K562 (cell line): Measurements from ENCODE around the gene TCF12.

Experiments used
- CTCF ChIP-seq, 3 experiments: IDR thresholded peaks in 2 of 3; conservative IDR thresholded peaks in 1 of 3; 2 replicates each; pipeline ENCODE4 v1.5.1; 2011 to 2012; ENCODE audit warnings: low read length in 3 of 3, mild to moderate bottlenecking in 3 of 3, control low read depth in 2 of 3, improper control_type of control experiment in 1 of 3, inconsistent platforms in 1 of 3, low read depth in 1 of 3, mixed read lengths in 1 of 3, moderate library complexity in 1 of 3; ENCODE audit not compliant: insufficient read depth in 2 of 3
- ETS1 ChIP-seq: conservative IDR thresholded peaks from 2 replicates; pipeline ENCODE4 v1.6.1; 2011; ENCODE audit warnings: low read depth, mild to moderate bottlenecking, low read length; ENCODE audit not compliant: control insufficient read depth
- HDAC2 ChIP-seq: fragments of 450-650 bp; IDR thresholded peaks from 2 replicates; pipeline ENCODE4 v1.6.1; 2016; ENCODE audit warnings: mild to moderate bottlenecking
- IRF2 ChIP-seq: sonication (generic); formaldehyde crosslinking; IDR thresholded peaks from 2 replicates; pipeline ENCODE4 v1.8.1; 2022; ENCODE audit warnings: mild to moderate bottlenecking, missing genetic modification reagents
- KDM4B ChIP-seq, 2 experiments: fragments of 450-650 bp in 1 of 2; sonication (generic) in 1 of 2; IDR thresholded peaks; 2 replicates each; pipeline ENCODE4 v1.6.1; 2016 to 2017; ENCODE audit warnings: borderline replicate concordance in 2 of 2, antibody characterized with exemption in 1 of 2, low read depth in 1 of 2, mild to moderate bottlenecking in 1 of 2
- POLR2A ChIP-seq: fragments of 450-650 bp; conservative IDR thresholded peaks from 2 replicates; pipeline ENCODE4 v1.6.1; 2016
- POLR2AphosphoS5 ChIP-seq: IDR thresholded peaks from 2 replicates; pipeline ENCODE4 v1.6.1; 2011; ENCODE audit warnings: mild to moderate bottlenecking, low read depth, low read length, moderate library complexity; ENCODE audit not compliant: control insufficient read depth, insufficient read depth
- PYGO2 ChIP-seq: fragments of 450-650 bp; IDR thresholded peaks from 2 replicates; pipeline ENCODE4 v1.6.1; 2016; ENCODE audit warnings: mild to moderate bottlenecking, missing genetic modification characterization, moderate library complexity, missing compliant biosample characterization
- RAD21 ChIP-seq, 2 experiments: fragments of 250-450 bp in 1 of 2; fragments of 450-650 bp in 1 of 2; sonication (Bioruptor Pico) in 1 of 2; formaldehyde crosslinking in 1 of 2; IDR thresholded peaks in 1 of 2; conservative IDR thresholded peaks in 1 of 2; 2 replicates each; pipeline versions ENCODE4 v1.4.0 to v1.8.0; 2020 to 2022; ENCODE audit warnings: mild to moderate bottlenecking in 2 of 2, moderate library complexity in 1 of 2
- ZNF592 ChIP-seq: fragments of 450-650 bp; IDR thresholded peaks from 2 replicates; pipeline ENCODE4 v1.6.1; 2017; ENCODE audit warnings: antibody characterized with exemption, mild to moderate bottlenecking

- no peak for TF ChIP-seq POLR2AphosphoS5
- no peak for TF ChIP-seq KDM4B (IDR thresholded peaks at IDR 0.05; ENCODE audit: borderline replicate concordance in 2 of 2, low read depth in 1 of 2)
- TF ChIP-seq PYGO2 (tag), result no peak
- TF ChIP-seq ZNF592, result no peak
- no peak for TF ChIP-seq CTCF (IDR thresholded peaks at IDR 0.05 in 2 of 3, conservative IDR thresholded peaks at IDR 0.05 in 1 of 3; ENCODE audit: insufficient read depth in 2 of 3, low read depth in 1 of 3, low read length in 3 of 3)
- no peak for TF ChIP-seq ETS1
- TF ChIP-seq HDAC2, result no peak
- no peak for TF ChIP-seq IRF2 (CRISPR knock-in tag)
- no peak for TF ChIP-seq POLR2A
- TF ChIP-seq RAD21 (CRISPR knock-in tag; conservative IDR thresholded peaks at IDR 0.05 in 1 of 2, IDR thresholded peaks at IDR 0.05 in 1 of 2), result no peak
Observed at GRCh38 chr15:57190208-57190607, 271.8 kb downstream of the TCF12 start.
